ENCODE results near the gene AP3D1. TPM values are rescaled to one million over a fixed set of nuclear protein-coding genes. Genes with fewer than 3 reads are reported as not detected.

AP3D1 gene
- total RNA-seq, 1 donor from 2014 or later, result 169 TPM

GRCh38 chr19:2170219-2170618 is 18.9 kb upstream of the AP3D1 start:
- no peak for DNase-seq (ENCODE audit: low spot score)
- Mint-ChIP-seq H3K4me1 (ENCODE audit: unreplicated experiment) (peaks cover 33% of the 10 kb centered on the region), H3K4me3 (ENCODE audit: unreplicated experiment) (no peak overlapping the region), H3K36me3 (ENCODE audit: low read depth, unreplicated experiment) (no peaks in the 10 kb centered on the region), H3K9me3 (ENCODE audit: unreplicated experiment) (no peaks in the 10 kb centered on the region), H3K27ac (ENCODE audit: unreplicated experiment) (peak overlapping the region; percentile 61), H3K27me3 (ENCODE audit: unreplicated experiment) (peaks cover 10% of the 10 kb centered on the region)
- TF ChIP-seq, protein P1, sequence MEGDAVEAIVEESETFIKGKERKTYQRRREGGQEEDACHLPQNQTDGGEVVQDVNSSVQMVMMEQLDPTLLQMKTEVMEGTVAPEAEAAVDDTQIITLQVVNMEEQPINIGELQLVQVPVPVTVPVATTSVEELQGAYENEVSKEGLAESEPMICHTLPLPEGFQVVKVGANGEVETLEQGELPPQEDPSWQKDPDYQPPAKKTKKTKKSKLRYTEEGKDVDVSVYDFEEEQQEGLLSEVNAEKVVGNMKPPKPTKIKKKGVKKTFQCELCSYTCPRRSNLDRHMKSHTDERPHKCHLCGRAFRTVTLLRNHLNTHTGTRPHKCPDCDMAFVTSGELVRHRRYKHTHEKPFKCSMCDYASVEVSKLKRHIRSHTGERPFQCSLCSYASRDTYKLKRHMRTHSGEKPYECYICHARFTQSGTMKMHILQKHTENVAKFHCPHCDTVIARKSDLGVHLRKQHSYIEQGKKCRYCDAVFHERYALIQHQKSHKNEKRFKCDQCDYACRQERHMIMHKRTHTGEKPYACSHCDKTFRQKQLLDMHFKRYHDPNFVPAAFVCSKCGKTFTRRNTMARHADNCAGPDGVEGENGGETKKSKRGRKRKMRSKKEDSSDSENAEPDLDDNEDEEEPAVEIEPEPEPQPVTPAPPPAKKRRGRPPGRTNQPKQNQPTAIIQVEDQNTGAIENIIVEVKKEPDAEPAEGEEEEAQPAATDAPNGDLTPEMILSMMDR (IDR thresholded peaks at IDR 0.05; ENCODE audit: unreplicated experiment), result no peak

DNA sequence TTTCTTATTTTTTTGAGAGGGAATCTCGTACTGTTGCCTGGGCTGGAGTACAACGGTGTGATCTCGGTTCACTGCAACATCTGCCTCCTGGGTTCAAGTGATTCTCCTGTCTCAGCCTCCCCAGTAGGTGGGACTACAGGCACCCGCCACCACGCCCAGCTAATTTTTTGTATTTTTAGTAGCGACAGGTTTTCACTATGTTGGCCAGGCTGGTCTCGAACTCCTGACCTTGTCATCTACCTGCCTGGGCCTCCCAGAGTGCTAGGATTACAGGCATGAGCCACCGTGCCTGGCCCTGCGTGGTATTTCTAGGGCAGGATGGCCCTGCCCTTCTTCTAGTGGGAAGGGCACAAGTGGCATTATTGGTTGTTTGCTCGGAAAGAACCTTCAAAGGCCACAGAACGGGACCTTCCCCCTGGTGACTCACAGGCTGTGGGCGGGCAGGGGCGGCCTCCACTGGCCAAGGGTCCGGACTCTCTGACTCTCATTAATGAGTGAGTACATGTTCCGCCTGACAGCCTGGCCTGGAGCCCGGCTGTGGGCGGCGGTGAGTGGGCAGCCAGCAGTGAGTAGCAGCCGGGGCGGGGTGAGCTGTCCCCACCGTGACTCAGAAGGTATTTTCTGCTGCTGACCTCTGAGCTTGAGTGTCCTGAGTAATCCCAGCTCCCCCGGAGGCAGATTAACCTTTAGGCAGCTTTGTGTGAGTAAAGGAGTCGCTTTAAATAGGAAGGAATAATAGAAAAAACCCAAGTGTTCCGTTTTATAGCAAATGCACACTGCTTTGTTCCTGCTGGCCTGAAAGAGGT is 17.5 kb upstream of the AP3D1 start:
- no peak for DNase-seq (ENCODE audit: low spot score)
- H3K4me3 Mint-ChIP-seq (ENCODE audit: unreplicated experiment), result no peak overlapping the region
- no peaks in the 10 kb centered on the region for H3K9me3 Mint-ChIP-seq (ENCODE audit: unreplicated experiment)

DNA sequence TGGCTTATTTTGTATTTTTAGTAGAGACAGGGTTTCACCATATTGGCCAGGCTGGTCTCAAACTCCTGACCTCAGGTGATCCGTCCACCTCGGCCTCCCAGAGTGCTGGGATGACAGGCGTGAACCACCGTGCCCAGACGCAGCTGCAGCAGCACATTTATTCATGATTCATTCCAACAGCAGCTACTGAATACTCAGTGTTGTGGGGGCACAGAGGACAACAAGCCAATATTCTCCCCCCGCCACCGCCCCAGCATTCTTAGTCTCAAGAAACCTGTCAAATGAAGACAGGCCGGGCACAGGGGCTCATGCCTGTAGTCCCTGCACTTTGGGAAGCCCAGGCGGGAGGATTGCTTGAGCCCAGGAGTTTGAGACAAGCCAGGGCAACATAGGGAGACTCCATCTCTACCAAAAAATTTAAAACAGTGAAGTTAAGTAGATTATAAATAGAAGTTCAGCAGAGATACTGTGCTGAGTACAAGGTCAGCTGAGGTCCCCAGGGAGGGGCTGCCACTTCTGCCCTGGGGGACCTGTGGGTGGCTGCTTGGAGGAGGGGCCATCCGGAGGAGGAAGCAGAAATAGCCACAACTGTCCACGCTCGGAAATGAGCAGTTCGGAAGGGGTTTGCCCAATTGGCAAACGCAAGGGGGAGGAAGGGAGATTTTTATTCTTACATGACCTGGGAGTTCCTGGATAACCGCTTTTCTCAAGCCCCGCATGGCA is 16.7 kb upstream of the AP3D1 start:
- Mint-ChIP-seq H3K36me3 (ENCODE audit: low read depth, unreplicated experiment) (peaks cover 3% of the 10 kb centered on the region), H3K4me3 (ENCODE audit: unreplicated experiment) (no peak overlapping the region), H3K27ac (ENCODE audit: unreplicated experiment) (no peak overlapping the region), H3K4me1 (ENCODE audit: unreplicated experiment) (peaks cover 26% of the 10 kb centered on the region), H3K9me3 (ENCODE audit: unreplicated experiment) (no peaks in the 10 kb centered on the region), H3K27me3 (ENCODE audit: unreplicated experiment) (peaks cover 17% of the 10 kb centered on the region)
- TF ChIP-seq, protein P1 (IDR thresholded peaks at IDR 0.05; ENCODE audit: unreplicated experiment), result no peak
- DNase-seq (ENCODE audit: low spot score), result no peak

More for the DNA sequence above, 17.5 kb upstream of the AP3D1 start:
- peaks cover 15% of the 10 kb centered on the region for H3K27me3 Mint-ChIP-seq (ENCODE audit: unreplicated experiment)
- TF ChIP-seq, protein P1 (IDR thresholded peaks at IDR 0.05; ENCODE audit: unreplicated experiment), result no peak
- H3K36me3 Mint-ChIP-seq (ENCODE audit: low read depth, unreplicated experiment), result peaks cover 3% of the 10 kb centered on the region
- H3K27ac Mint-ChIP-seq (ENCODE audit: unreplicated experiment), result no peak overlapping the region
- peaks cover 28% of the 10 kb centered on the region for H3K4me1 Mint-ChIP-seq (ENCODE audit: unreplicated experiment)

GRCh38 chr19:2166741-2167738 is 15.7 kb upstream of the AP3D1 start:
- no peak for DNase-seq (ENCODE audit: low spot score)
- H3K27me3 Mint-ChIP-seq (ENCODE audit: unreplicated experiment), result peaks cover 17% of the 10 kb centered on the region
- peaks cover 3% of the 10 kb centered on the region for H3K36me3 Mint-ChIP-seq (ENCODE audit: low read depth, unreplicated experiment)
- TF ChIP-seq, protein P1 (IDR thresholded peaks at IDR 0.05; ENCODE audit: unreplicated experiment), result no peak
- H3K4me3 Mint-ChIP-seq (ENCODE audit: unreplicated experiment), result no peak overlapping the region
- H3K9me3 Mint-ChIP-seq (ENCODE audit: unreplicated experiment), result no peaks in the 10 kb centered on the region
- peaks cover 18% of the 10 kb centered on the region for H3K4me1 Mint-ChIP-seq (ENCODE audit: unreplicated experiment)
- no peak overlapping the region for H3K27ac Mint-ChIP-seq (ENCODE audit: unreplicated experiment)

Data from endothelial cell (in vitro differentiated cells).